Measurements from ENCODE around the gene NOTCH1.

DNA sequence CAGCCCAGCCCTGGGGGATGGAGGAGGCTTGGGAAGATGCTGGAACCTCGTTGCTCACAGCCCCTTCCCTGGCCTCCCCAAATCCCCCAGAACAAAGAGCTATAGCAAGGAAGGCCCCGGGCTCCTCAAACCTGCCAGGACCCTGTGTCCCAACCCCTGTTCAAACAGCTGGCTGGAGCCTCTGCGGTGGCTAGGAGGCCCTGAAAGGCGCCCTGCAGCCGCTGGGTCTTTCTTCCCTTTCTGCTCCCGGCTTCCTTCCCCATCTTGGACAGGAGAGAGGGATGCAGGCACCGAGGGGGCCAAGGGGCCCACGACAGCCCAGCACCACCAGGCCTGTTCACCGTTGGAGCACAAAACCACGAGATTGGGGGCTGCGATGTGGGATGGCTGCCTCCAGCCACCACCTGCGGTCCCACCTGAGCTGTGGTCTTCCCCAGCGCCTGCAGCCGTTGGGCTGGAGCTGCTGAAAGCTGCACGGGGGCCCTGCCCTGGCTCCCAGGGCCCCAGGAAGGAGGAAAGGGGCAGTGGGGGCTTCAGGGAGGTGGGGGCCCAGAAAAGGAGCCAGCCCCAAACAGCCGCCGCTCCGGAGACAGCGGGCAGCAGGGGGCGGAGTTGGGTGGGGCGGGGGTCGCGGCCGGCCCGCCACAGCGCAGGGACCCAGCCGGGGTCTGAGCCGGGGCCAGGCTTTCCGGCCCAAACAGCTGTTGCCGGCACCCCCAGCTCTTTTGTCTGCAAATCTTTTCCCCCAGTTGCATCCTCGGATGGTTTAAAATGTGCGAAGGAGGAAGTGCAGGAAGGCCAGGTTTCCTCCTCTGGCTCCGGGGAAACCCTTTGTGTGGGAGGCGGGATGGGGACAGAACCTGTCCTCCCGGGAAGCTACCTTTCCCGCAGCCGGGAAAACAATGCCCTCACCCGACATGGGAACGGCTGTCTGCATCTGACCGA, 16.1 kb downstream of the NOTCH1 start:
- no peak for TF ChIP-seq POLR2AphosphoS5 (IDR thresholded peaks at IDR 0.05; ENCODE audit: low read depth, low read length)
- no peak for TF ChIP-seq POLR2A (IDR thresholded peaks at IDR 0.05; ENCODE audit: low read depth, low read length)
- no peak for TF ChIP-seq TAF1 (IDR thresholded peaks at IDR 0.05; ENCODE audit: borderline replicate concordance, low read depth, low read length)

All from GM12892 (cell line).